Gastrocnemius medialis (tissue), 4 donors: ENCODE data around the gene PDSS2.

Source experiments
- CTCF ChIP-seq, 5 experiments: fragments of 450-650 bp in 3 of 5; fragments of 200-600 bp in 2 of 5; sonication (generic) in 2 of 5; IDR thresholded peaks in 4 of 5; conservative IDR thresholded peaks in 1 of 5; 1 replicate in 4 of 5; 2 replicates in 1 of 5; pipeline ENCODE4 v1.5.1; 2016 to 2019; ENCODE audit warnings: antibody characterized with exemption in 5 of 5, mild to moderate bottlenecking in 3 of 5, moderate library complexity in 3 of 5
- POLR2A ChIP-seq, 2 donors: fragments of 450-650 bp; IDR thresholded peaks; one replicate each; pipeline ENCODE4 v1.6.1; 2017; ENCODE audit warnings: antibody characterized with exemption in 2 of 2, mild to moderate bottlenecking in 2 of 2, moderate library complexity in 2 of 2

- TF ChIP-seq CTCF (IDR thresholded peaks at IDR 0.05 in 4 of 5, conservative IDR thresholded peaks at IDR 0.05 in 1 of 5) (no peak), POLR2A (IDR thresholded peaks at IDR 0.05) (no peak)
These were observed 67.3 kb downstream of the PDSS2 start for GRCh38 chr6:107392069-107392468.
